ENCODE results near the gene FLNB. TPM values are rescaled to one million over a fixed set of nuclear protein-coding genes. Genes with fewer than 3 reads are reported as not detected.
"Not testable (repeated sequence)": the region's sequence is repeated elsewhere in the genome, so short reads cannot be mapped to it uniquely, and the experiment has no call there.

The FLNB gene
- polyA plus RNA-seq, 3 donors, result 168 to 173 (median 169) TPM

GRCh38 chr3:57973715-57974477 is 34.3 kb upstream of the FLNB start:
- DNase-seq (ENCODE audit: extremely low read depth in 1 of 11, low read depth in 9 of 11, low spot score in 4 of 11), result no peak

- DNase-seq (ENCODE audit: extremely low read depth in 1 of 11, low read depth in 9 of 11, low spot score in 4 of 11), result no peak
These were observed 33.3 kb upstream of the FLNB start for GRCh38 chr3:57974796-57975388.

- no peak for DNase-seq (ENCODE audit: extremely low read depth in 1 of 11, low read depth in 9 of 11, low spot score in 4 of 11)
These were observed 30.4 kb upstream of the FLNB start for GRCh38 chr3:57977818-57978235.

- no peak for DNase-seq (ENCODE audit: extremely low read depth in 1 of 11, low read depth in 9 of 11, low spot score in 4 of 11)
These were observed 29.9 kb upstream of the FLNB start for GRCh38 chr3:57978316-57978715.

- no peak for DNase-seq (ENCODE audit: extremely low read depth in 1 of 11, low read depth in 9 of 11, low spot score in 4 of 11)
These were observed 27.8 kb upstream of the FLNB start for GRCh38 chr3:57980416-57980815.

- no peak for DNase-seq (ENCODE audit: extremely low read depth in 1 of 11, low read depth in 9 of 11, low spot score in 4 of 11)
These were observed 26.6 kb upstream of the FLNB start for GRCh38 chr3:57981483-57982087.

GRCh38 chr3:57982561-57983243 is 25.5 kb upstream of the FLNB start:
- no peak for DNase-seq (ENCODE audit: extremely low read depth in 1 of 11, low read depth in 9 of 11, low spot score in 4 of 11)

GRCh38 chr3:57983734-57984518 is 24.3 kb upstream of the FLNB start:
- no peak for DNase-seq (ENCODE audit: extremely low read depth in 1 of 11, low read depth in 9 of 11, low spot score in 4 of 11)

- no peak for DNase-seq (ENCODE audit: extremely low read depth in 1 of 11, low read depth in 9 of 11, low spot score in 4 of 11)
These were observed 22.8 kb upstream of the FLNB start for GRCh38 chr3:57985176-57985983.

GRCh38 chr3:57985984-57986246 is 22.3 kb upstream of the FLNB start:
- no peak for DNase-seq (ENCODE audit: extremely low read depth in 1 of 11, low read depth in 9 of 11, low spot score in 4 of 11)

- DNase-seq (ENCODE audit: extremely low read depth in 1 of 11, low read depth in 9 of 11, low spot score in 4 of 11), result no peak
These were observed 22.0 kb upstream of the FLNB start for GRCh38 chr3:57986261-57986660.

GRCh38 chr3:57989198-57989597 is 19.0 kb upstream of the FLNB start:
- DNase-seq (ENCODE audit: extremely low read depth in 1 of 11, low read depth in 9 of 11, low spot score in 4 of 11), result not testable (repeated sequence)

GRCh38 chr3:57989646-57990045 is 18.6 kb upstream of the FLNB start:
- DNase-seq (ENCODE audit: extremely low read depth in 1 of 11, low read depth in 9 of 11, low spot score in 4 of 11), result no peak

- no peak for DNase-seq (ENCODE audit: extremely low read depth in 1 of 11, low read depth in 9 of 11, low spot score in 4 of 11)
These were observed 15.6 kb upstream of the FLNB start for GRCh38 chr3:57992452-57993213.

- DNase-seq (ENCODE audit: extremely low read depth in 1 of 11, low read depth in 9 of 11, low spot score in 4 of 11), result no peak
These were observed 9.6 kb upstream of the FLNB start for GRCh38 chr3:57998366-57999283.

- DNase-seq (ENCODE audit: extremely low read depth in 1 of 11, low read depth in 9 of 11, low spot score in 4 of 11), result no peak
These were observed 8.7 kb upstream of the FLNB start for GRCh38 chr3:57999417-58000115.

All from renal cortex interstitium (tissue), 11 donors.